ENCODE results near the gene KCTD3.

KCTD3 gene

GRCh38 chr1:215581896-215582295, 14.8 kb downstream of the KCTD3 start:
- ChIA-PET CTCF (no interaction called here), POLR2A (no interaction called here)
- peak; percentile 98 for TF ChIP-seq PKNOX1 (IDR thresholded peaks at IDR 0.05)
- no peak; the same call in 1 of the 2 replicates for TF ChIP-seq BHLHE40 (IDR thresholded peaks at IDR 0.05; ENCODE audit: borderline replicate concordance)
- TF ChIP-seq TARDBP (IDR thresholded peaks at IDR 0.05), result peak; percentile 89
- peak; percentile 89 for TF ChIP-seq ARNT (IDR thresholded peaks at IDR 0.05)
- TF ChIP-seq NFRKB (IDR thresholded peaks at IDR 0.05), result no peak
- peak; percentile 92 for TF ChIP-seq ZNF384 (IDR thresholded peaks at IDR 0.05)
- no peak for TF ChIP-seq HDGF (IDR thresholded peaks at IDR 0.05; ENCODE audit: borderline replicate concordance)
- TF ChIP-seq CTBP1 (IDR thresholded peaks at IDR 0.05; ENCODE audit: borderline replicate concordance), result peak; percentile 100
- TF ChIP-seq FOXA1 (IDR thresholded peaks at IDR 0.05), result no peak
- no peak for TF ChIP-seq L3MBTL2 (conservative IDR thresholded peaks at IDR 0.05)
- no peak for TF ChIP-seq SP1 (IDR thresholded peaks at IDR 0.05)
- no peak for TF ChIP-seq FOXK2 (IDR thresholded peaks at IDR 0.05)
- peak; percentile 96 for TF ChIP-seq FOXM1 (IDR thresholded peaks at IDR 0.05; ENCODE audit: borderline replicate concordance)
- TF ChIP-seq LEF1 (IDR thresholded peaks at IDR 0.05; ENCODE audit: borderline replicate concordance), result peak; percentile 100
- TF ChIP-seq ELF4 (IDR thresholded peaks at IDR 0.05), result no peak; the same call in 1 of the 2 replicates
- no peak for TF ChIP-seq SUZ12 (IDR thresholded peaks at IDR 0.05)
- peak; percentile 39 for DNase-seq (ENCODE audit: extremely low spot score)

GRCh38 chr1:215583185-215583749, 16.2 kb downstream of the KCTD3 start:
- TF ChIP-seq FOXM1 (IDR thresholded peaks at IDR 0.05; ENCODE audit: borderline replicate concordance) (no peak), FOXK2 (IDR thresholded peaks at IDR 0.05) (no peak), ELF4 (IDR thresholded peaks at IDR 0.05) (no peak), TARDBP (IDR thresholded peaks at IDR 0.05) (no peak), ARNT (IDR thresholded peaks at IDR 0.05) (no peak), HDGF (IDR thresholded peaks at IDR 0.05; ENCODE audit: borderline replicate concordance) (no peak), FOXA1 (IDR thresholded peaks at IDR 0.05) (no peak), SP1 (IDR thresholded peaks at IDR 0.05) (no peak), BHLHE40 (IDR thresholded peaks at IDR 0.05; ENCODE audit: borderline replicate concordance) (no peak), CTBP1 (IDR thresholded peaks at IDR 0.05; ENCODE audit: borderline replicate concordance) (no peak), PKNOX1 (IDR thresholded peaks at IDR 0.05) (no peak), NFRKB (IDR thresholded peaks at IDR 0.05) (no peak), LEF1 (IDR thresholded peaks at IDR 0.05; ENCODE audit: borderline replicate concordance) (no peak), ZNF384 (IDR thresholded peaks at IDR 0.05) (no peak), SUZ12 (IDR thresholded peaks at IDR 0.05) (no peak), L3MBTL2 (conservative IDR thresholded peaks at IDR 0.05) (no peak)
- no peak for DNase-seq (ENCODE audit: extremely low spot score)
- ChIA-PET CTCF (no interaction called here), POLR2A (no interaction called here)

GRCh38 chr1:215584389-215584788, 17.3 kb downstream of the KCTD3 start:
- DNase-seq (ENCODE audit: extremely low spot score), result no peak
- TF ChIP-seq FOXK2 (IDR thresholded peaks at IDR 0.05), result no peak
- TF ChIP-seq BHLHE40 (IDR thresholded peaks at IDR 0.05; ENCODE audit: borderline replicate concordance), result no peak
- no peak for TF ChIP-seq CTBP1 (IDR thresholded peaks at IDR 0.05; ENCODE audit: borderline replicate concordance)
- TF ChIP-seq NFRKB (IDR thresholded peaks at IDR 0.05), result no peak
- ChIA-PET POLR2A (no interaction called here), CTCF (no interaction called here)

- no peak for DNase-seq (ENCODE audit: extremely low spot score)
- TF ChIP-seq FOXM1 (IDR thresholded peaks at IDR 0.05; ENCODE audit: borderline replicate concordance) (no peak), ELF4 (IDR thresholded peaks at IDR 0.05) (no peak), NFRKB (IDR thresholded peaks at IDR 0.05) (no peak), ARNT (IDR thresholded peaks at IDR 0.05) (no peak), FOXK2 (IDR thresholded peaks at IDR 0.05) (no peak), CTBP1 (IDR thresholded peaks at IDR 0.05; ENCODE audit: borderline replicate concordance) (no peak), TARDBP (IDR thresholded peaks at IDR 0.05) (no peak), PKNOX1 (IDR thresholded peaks at IDR 0.05) (no peak), HDGF (IDR thresholded peaks at IDR 0.05; ENCODE audit: borderline replicate concordance) (no peak), BHLHE40 (IDR thresholded peaks at IDR 0.05; ENCODE audit: borderline replicate concordance) (no peak), SP1 (IDR thresholded peaks at IDR 0.05) (no peak), SUZ12 (IDR thresholded peaks at IDR 0.05) (no peak), ZNF384 (IDR thresholded peaks at IDR 0.05) (no peak), L3MBTL2 (conservative IDR thresholded peaks at IDR 0.05) (no peak), LEF1 (IDR thresholded peaks at IDR 0.05; ENCODE audit: borderline replicate concordance) (no peak), FOXA1 (IDR thresholded peaks at IDR 0.05) (no peak)
- ChIA-PET POLR2A (no interaction called here), CTCF (no interaction called here)
Measured at GRCh38 chr1:215589650-215590435, 22.7 kb downstream of the KCTD3 start.

- POLR2A ChIA-PET, result no interaction called here
- DNase-seq (ENCODE audit: extremely low spot score), result no peak
- TF ChIP-seq L3MBTL2 (conservative IDR thresholded peaks at IDR 0.05) (no peak), FOXA1 (IDR thresholded peaks at IDR 0.05) (no peak), LEF1 (IDR thresholded peaks at IDR 0.05; ENCODE audit: borderline replicate concordance) (no peak), PKNOX1 (IDR thresholded peaks at IDR 0.05) (no peak), FOXK2 (IDR thresholded peaks at IDR 0.05) (no peak), CTBP1 (IDR thresholded peaks at IDR 0.05; ENCODE audit: borderline replicate concordance) (no peak), BHLHE40 (IDR thresholded peaks at IDR 0.05; ENCODE audit: borderline replicate concordance) (no peak), TARDBP (IDR thresholded peaks at IDR 0.05) (no peak), FOXM1 (IDR thresholded peaks at IDR 0.05; ENCODE audit: borderline replicate concordance) (no peak), SUZ12 (IDR thresholded peaks at IDR 0.05) (no peak), NFRKB (IDR thresholded peaks at IDR 0.05) (no peak)
- CTCF ChIA-PET, result no interaction called here
Measured at GRCh38 chr1:215590779-215591491, 23.8 kb downstream of the KCTD3 start.
